IPS DF 6.9 (cell line): ENCODE measurements around the gene SLC25A1.

Experiments used
- DNase-seq: peaks from one replicate; pipeline ENCODE4 v3.0.0-alpha.2; 2013; ENCODE audit warnings: low read depth, low spot score
- H3K27ac ChIP-seq: one replicate; pipeline ENCODE4 v1.5.1; 2013; ENCODE audit warnings: low read length, control low read depth
- H3K27me3 ChIP-seq: 2 replicates; pipeline ENCODE4 v1.6.1; 2013; ENCODE audit warnings: mild to moderate bottlenecking, low read length; ENCODE audit not compliant: control insufficient read depth, insufficient read depth
- H3K36me3 ChIP-seq: 2 replicates; pipeline ENCODE4 v1.6.1; 2013; ENCODE audit warnings: low read length; ENCODE audit not compliant: control insufficient read depth, insufficient read depth
- H3K4me1 ChIP-seq: 2 replicates; pipeline ENCODE4 v1.6.1; 2013; ENCODE audit warnings: low read length; ENCODE audit not compliant: control insufficient read depth, insufficient read depth
- H3K4me3 ChIP-seq: 2 replicates; pipeline ENCODE4 v1.5.1; 2013; ENCODE audit warnings: mild to moderate bottlenecking, low read length
- H3K9me3 ChIP-seq: 2 replicates; pipeline ENCODE4 v1.6.1; 2013; ENCODE audit warnings: low read length, inconsistent platforms; ENCODE audit not compliant: control insufficient read depth, insufficient read depth
- WGBS: extraction: QIAGEN DNeasy Blood & Tissue Kit; methylation state at CpG from one replicate; pipeline ENCODE4 v1.1.7; 2013; ENCODE audit warnings: mixed read lengths, missing lambda C conversion rate; ENCODE audit not compliant: insufficient read length, insufficient coverage; 5-methylcytosine and 5-hydroxymethylcytosine counted together

SLC25A1 gene

DNA sequence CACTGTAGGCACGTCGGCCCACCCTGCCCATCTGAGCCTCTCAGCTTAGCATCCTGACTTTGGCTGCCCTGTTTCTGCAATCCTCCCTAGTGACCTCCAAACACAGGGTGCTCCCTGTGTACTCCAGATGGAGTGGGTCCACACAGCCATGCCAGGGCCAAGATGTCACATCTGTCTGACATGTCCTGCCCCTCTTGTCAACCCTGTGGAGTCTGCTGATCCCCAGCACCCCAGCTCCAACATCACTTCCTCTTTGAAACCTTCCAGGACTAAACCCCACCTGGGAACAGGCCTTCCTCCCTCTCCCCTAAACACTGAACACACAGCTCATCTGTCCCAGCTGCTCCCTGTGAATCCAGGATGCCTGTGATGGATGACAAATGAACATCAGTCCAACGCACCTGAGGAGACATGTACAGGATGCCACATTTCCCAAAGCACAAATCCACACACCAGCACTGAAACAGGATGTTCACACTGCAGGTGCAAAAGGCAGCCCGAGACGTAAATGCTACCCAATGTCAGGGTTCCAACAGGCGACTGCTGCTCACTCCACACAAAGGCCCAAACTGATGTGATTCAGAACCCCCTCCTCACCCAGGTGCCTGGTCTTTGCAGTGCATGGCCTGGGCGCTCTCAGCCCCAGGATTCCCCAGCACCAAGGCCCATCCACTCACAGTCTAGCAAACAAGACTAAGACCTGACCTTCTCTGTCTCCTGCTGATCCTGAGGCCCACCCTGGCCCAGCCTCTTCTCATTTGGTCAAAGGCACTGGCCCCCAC lies 49.4 kb downstream of the SLC25A1 start:
- peaks cover 11% of the 10 kb centered on the region; the same call in 1 of the 2 replicates for H3K36me3 ChIP-seq
- no peak overlapping the region for H3K4me3 ChIP-seq
- no peaks in the 10 kb centered on the region for H3K27me3 ChIP-seq
- no peaks in the 10 kb centered on the region for H3K9me3 ChIP-seq
- no CpG with 5 or more reads among the region's 7 CpGs for whole genome bisulfite sequencing
- no peaks in the 10 kb centered on the region; the same call in 1 of the 2 replicates for H3K4me1 ChIP-seq
- no peak overlapping the region for H3K27ac ChIP-seq
- DNase-seq: no peak

DNA sequence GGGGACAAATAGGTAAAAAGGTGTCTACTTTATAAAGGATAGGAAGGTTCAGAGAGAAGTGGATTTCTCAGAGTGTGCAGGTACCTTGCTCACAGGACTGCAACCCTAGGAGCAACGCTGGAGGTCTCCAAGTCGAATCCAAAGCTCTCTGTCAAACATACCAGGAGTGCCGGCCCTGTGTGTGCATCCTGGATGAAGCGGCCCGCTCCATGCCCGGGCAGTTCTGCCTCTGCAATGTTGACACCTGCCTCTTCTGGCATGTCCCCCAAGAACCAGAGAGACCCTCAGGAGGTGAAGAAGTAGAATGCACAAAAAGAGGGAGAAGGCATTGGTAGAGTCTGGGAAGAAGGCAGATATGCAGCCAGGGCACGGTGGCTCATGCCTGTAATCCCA lies 50.5 kb downstream of the SLC25A1 start:
- H3K27me3 ChIP-seq: no peaks in the 10 kb centered on the region
- 0 out of 2 replicates have a peak, but pooled peaks cover 2% of the 10 kb centered on the region for H3K36me3 ChIP-seq
- no peaks in the 10 kb centered on the region; the same call in 1 of the 2 replicates for H3K4me1 ChIP-seq
- H3K9me3 ChIP-seq: no peaks in the 10 kb centered on the region
- no peak for DNase-seq
- no peak overlapping the region for H3K27ac ChIP-seq
- H3K4me3 ChIP-seq: no peak overlapping the region
- no CpG with 5 or more reads among the region's 7 CpGs for WGBS

DNA sequence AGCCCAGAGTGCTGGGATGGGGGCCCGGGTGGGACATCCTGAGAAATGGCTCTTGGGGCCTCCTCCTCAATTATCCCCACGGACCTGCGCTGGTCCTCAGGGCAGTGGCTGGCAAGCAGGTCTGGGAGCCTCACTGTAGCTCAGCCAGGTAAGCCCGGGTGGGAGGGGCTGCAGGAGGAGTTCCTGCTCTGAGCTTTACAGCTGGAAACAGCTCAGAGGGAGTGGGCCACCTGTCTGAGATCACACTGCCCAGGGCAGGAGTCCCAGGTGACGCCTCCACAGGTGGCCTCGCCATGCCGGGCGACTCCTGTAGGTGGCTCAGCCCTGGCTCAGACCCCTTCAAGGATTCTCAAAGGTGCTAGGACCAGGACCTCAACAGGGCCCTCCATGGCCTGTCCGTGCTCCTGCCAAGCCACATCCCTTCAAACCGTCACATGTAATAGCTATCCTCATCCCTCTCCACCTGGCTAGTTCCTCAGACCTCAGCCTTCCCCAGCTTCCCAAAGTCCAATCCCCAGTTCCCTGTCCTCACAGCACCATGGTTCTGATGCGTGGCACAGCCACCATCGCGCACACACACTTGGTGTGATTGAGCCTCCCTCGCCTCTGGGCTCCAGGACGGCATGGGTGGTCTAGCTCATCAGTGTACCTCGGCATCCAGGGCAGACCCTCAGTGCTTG lies 51.1 kb downstream of the SLC25A1 start:
- H3K27me3 ChIP-seq: no peaks in the 10 kb centered on the region
- no peak for DNase-seq

DNA sequence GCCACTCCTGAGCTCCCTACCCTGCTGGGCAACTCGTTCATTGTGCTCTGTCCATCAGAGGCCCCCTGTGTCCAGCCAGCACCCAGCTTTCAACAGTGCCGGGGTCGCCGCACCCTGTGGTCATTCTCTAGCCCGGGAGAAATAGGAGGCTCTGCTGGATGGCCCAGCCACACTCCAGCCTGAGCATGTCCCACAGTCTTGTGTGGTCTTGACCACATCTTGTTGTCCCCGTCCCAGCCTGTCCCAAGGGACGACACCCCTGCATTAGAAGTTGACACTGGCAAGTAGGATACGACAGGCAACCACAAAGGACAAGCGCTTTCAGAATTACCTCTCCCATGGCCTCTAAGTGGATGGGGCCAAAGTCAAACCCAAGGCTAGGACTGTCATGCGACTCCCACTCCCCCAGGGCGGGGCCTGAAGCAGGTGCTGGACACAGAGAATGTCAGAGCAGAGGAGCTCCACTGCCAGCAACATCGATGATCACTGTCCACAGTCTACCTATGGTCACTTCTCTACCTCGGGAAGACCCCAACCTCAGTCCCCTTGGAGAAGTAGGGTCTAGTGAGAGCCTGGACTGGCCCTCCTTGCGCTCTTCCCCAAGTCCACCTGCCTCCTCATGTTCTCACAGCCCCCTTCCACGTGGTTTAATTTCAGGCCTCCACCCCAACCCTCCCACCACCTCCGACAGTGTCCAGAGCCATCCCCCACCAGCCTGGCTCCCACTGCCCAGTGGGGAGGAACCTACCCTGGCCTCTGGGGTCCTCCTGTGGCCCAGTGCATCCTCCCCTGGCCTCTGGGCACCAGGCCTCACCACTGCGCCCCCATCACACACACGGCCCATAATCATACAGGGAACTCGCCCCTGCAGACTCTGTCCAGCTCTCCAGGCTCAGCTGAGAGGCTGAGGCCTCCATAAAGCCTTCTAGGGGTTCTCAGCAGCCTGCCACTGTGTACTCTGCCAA lies 51.9 kb downstream of the SLC25A1 start:
- Histone ChIP-seq H3K27me3 (no peaks in the 10 kb centered on the region), H3K9me3 (no peaks in the 10 kb centered on the region), H3K36me3 (0 out of 2 replicates have a peak, but pooled peaks cover under 1% of the 10 kb centered on the region), H3K4me3 (no peak overlapping the region), H3K4me1 (no peaks in the 10 kb centered on the region; the same call in 1 of the 2 replicates), H3K27ac (no peak overlapping the region)
- no peak for DNase-seq
- no CpG with 5 or more reads among the region's 19 CpGs for WGBS

More for the DNA sequence above, 51.1 kb downstream of the SLC25A1 start:
- Histone ChIP-seq H3K9me3 (no peaks in the 10 kb centered on the region), H3K27ac (no peak overlapping the region), H3K36me3 (0 out of 2 replicates have a peak, but pooled peaks cover 2% of the 10 kb centered on the region), H3K4me3 (no peak overlapping the region), H3K4me1 (no peaks in the 10 kb centered on the region; the same call in 1 of the 2 replicates)
- WGBS: no CpG with 5 or more reads among the region's 16 CpGs
